Neural crest cell (in vitro differentiated cells): ENCODE results near the gene MNT. TPM values are rescaled to one million over a fixed set of nuclear protein-coding genes. Genes with fewer than 3 reads are reported as not detected.

ENCODE experiments used
- DNase-seq: peaks from one replicate; pipeline ENCODE4 v3.0.0; 2021; ENCODE audit warnings: low read depth, mixed read lengths, low spot score
- H3K27ac Mint-ChIP-seq: one replicate; pipeline ENCODE4 v1.8.0; 2021; ENCODE audit warnings: mild to moderate bottlenecking, mixed read lengths; ENCODE audit not compliant: unreplicated experiment
- H3K27me3 Mint-ChIP-seq: 2 replicates; pipeline ENCODE4 v1.8.0; 2021; ENCODE audit warnings: low read depth, mild to moderate bottlenecking, mixed read lengths
- H3K36me3 Mint-ChIP-seq: 2 replicates; pipeline ENCODE4 v1.8.0; 2021; ENCODE audit warnings: low read depth, mild to moderate bottlenecking, mixed read lengths
- H3K4me1 Mint-ChIP-seq: 2 replicates; pipeline ENCODE4 v1.8.0; 2021; ENCODE audit warnings: mixed read lengths
- H3K4me3 Mint-ChIP-seq: one replicate; pipeline ENCODE4 v1.8.0; 2021; ENCODE audit warnings: mild to moderate bottlenecking, mixed read lengths
- H3K9me3 Mint-ChIP-seq: 2 replicates; pipeline ENCODE4 v1.8.0; 2021; ENCODE audit warnings: mixed read lengths
- CTCF ChIP-seq: fragments of 200-600 bp; sonication (generic); conservative IDR thresholded peaks from 2 replicates; pipeline ENCODE4 v1.5.0; 2021; ENCODE audit warnings: antibody characterized with exemption, mild to moderate bottlenecking
- total RNA-seq: library from RNA; stranded (reverse); gene quantifications from 2 replicates; pipeline ENCODE4 v1.2.1, GENCODE V29; 2021

MNT gene
- total RNA-seq, 1 donor from 2014 or later: 26.9 TPM

GRCh38 chr17:2415081-2415480, 14.2 kb upstream of the MNT start:
- no peak for TF ChIP-seq CTCF
- no peaks in the 10 kb centered on the region for H3K9me3 Mint-ChIP-seq
- H3K27me3 Mint-ChIP-seq: no peaks in the 10 kb centered on the region
- H3K4me1 Mint-ChIP-seq: peaks cover 17% of the 10 kb centered on the region
- peak overlapping the region; percentile 12 for H3K27ac Mint-ChIP-seq
- DNase-seq: no peak
- peaks cover 5% of the 10 kb centered on the region for H3K36me3 Mint-ChIP-seq
- no peak overlapping the region for H3K4me3 Mint-ChIP-seq

DNA sequence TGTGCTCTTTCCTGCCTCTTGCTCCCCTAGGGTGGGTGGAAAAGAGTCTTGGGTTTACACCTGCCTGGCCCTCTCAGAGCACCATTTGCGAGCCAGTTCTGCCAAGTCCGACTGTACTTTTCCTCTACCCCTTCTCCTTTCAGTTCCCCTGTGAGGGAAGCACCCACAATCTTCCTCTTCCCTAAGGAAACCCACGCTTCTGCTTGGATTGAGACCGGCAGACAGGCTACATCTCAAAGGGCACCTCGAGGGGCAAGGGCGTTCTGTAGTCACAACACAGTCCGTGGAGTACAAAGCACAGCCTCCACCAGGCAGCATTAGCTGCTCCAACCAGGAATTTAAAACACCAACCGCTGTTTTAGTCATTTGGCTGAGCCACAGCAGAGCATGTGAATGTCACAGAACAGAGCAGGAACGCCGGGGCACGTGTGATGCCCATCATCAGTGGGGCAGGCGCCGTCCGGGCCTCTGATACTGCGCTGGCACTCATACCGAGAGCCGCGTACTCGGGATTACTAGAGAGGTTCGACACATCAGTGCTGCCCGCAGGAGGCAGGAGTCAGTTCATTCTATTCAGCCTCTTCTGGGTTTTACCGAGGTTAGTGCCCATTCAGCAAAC, 13.7 kb upstream of the MNT start:
- Mint-ChIP-seq H3K4me1 (peaks cover 17% of the 10 kb centered on the region), H3K4me3 (no peak overlapping the region), H3K27ac (no peak overlapping the region), H3K36me3 (peaks cover 5% of the 10 kb centered on the region), H3K9me3 (no peaks in the 10 kb centered on the region), H3K27me3 (no peaks in the 10 kb centered on the region)
- no peak for DNase-seq
- TF ChIP-seq CTCF: no peak

- H3K4me3 Mint-ChIP-seq: no peak overlapping the region
- peaks cover 5% of the 10 kb centered on the region for H3K36me3 Mint-ChIP-seq
- H3K9me3 Mint-ChIP-seq: no peaks in the 10 kb centered on the region
- no peaks in the 10 kb centered on the region for H3K27me3 Mint-ChIP-seq
- no peak for DNase-seq
- TF ChIP-seq CTCF: no peak
- H3K4me1 Mint-ChIP-seq: peaks cover 17% of the 10 kb centered on the region
- H3K27ac Mint-ChIP-seq: peak overlapping the region; percentile 43
These were observed 11.7 kb upstream of the MNT start for GRCh38 chr17:2412561-2413021.

DNA sequence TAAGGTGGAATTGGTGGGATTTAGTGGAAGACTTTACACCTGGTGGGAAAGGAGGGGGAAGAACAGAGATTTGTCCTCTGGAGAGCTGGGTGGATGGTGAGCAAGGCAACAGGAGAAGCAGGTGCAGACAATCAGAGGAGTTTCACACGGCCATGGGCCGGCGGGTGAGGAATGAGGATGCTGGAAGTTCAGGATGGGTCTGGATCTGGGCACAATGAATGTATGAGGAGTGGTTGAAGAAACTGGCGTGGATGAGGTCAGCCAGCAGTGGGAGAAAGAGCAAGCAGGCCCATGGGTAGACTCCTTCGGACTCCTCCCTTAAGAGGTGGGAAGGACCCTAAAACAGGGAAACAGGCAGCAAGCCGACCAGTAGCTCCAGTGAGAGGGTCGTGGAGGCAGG, 10.1 kb upstream of the MNT start:
- H3K27me3 Mint-ChIP-seq: no peaks in the 10 kb centered on the region
- TF ChIP-seq CTCF: no peak
- peaks cover 15% of the 10 kb centered on the region for H3K4me1 Mint-ChIP-seq
- peaks cover 7% of the 10 kb centered on the region for H3K36me3 Mint-ChIP-seq
- H3K9me3 Mint-ChIP-seq: no peaks in the 10 kb centered on the region
- no peak overlapping the region for H3K4me3 Mint-ChIP-seq
- H3K27ac Mint-ChIP-seq: no peak overlapping the region
- DNase-seq: no peak

DNA sequence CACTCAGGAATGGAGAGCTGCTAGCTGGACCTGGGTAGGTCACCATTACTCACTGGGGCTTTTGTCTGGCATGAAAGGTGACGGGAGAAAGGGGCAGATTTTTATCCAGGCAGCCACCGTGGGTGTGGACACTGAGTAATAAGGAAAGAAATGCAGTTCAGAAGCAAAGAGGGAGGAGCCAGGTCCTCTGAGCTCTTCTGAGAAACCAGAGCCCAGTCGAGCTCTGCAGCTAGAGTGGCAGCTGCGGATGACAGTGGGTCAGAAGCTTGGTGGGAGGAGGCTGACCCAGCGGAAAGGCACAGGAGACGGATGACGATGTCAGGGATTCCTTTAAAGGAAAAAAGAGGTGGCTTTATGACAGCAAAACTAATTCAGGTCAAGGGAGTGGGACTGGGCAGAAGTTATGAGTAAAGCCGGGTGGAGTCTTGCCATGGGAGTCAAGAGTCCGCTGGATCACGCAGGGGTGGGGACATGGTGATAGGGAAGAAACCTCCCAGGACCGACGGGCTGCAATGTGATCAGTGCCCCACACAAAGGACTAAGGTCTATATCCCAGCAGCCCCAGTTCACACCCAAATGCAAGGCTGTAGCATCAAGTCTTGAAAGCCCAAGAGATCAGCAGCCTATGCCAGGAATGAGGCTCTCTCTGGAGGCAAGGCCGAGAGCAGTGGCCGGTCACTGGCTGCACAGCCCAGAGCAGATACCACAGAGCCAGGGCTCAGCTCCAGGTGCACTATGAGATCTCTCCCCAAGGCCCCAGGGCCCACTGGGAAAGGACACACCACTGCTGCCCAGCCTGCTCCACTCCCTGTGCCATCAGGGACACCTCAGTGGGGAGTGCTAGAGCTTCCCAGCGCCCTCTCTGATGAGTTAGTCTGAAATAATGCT, 6.3 kb upstream of the MNT start:
- Mint-ChIP-seq H3K4me1 (peaks cover 41% of the 10 kb centered on the region), H3K27ac (peak overlapping the region; percentile 64), H3K36me3 (peaks cover 7% of the 10 kb centered on the region), H3K9me3 (no peaks in the 10 kb centered on the region), H3K27me3 (no peaks in the 10 kb centered on the region), H3K4me3 (peak overlapping the region; percentile 45)
- TF ChIP-seq CTCF: no peak
- DNase-seq: no peak
